SH-SY5Y (cell line): ENCODE data around the gene NMUR2.

Experiments
- GATA2 ChIP-seq: IDR thresholded peaks from 2 replicates; pipeline ENCODE4 v1.6.1; 2011; ENCODE audit warnings: mild to moderate bottlenecking, low read depth, low read length
- GATA3 ChIP-seq: IDR thresholded peaks from 2 replicates; pipeline ENCODE4 v1.6.1; 2011; ENCODE audit warnings: low read depth, mild to moderate bottlenecking, low read length, moderate library complexity

DNA sequence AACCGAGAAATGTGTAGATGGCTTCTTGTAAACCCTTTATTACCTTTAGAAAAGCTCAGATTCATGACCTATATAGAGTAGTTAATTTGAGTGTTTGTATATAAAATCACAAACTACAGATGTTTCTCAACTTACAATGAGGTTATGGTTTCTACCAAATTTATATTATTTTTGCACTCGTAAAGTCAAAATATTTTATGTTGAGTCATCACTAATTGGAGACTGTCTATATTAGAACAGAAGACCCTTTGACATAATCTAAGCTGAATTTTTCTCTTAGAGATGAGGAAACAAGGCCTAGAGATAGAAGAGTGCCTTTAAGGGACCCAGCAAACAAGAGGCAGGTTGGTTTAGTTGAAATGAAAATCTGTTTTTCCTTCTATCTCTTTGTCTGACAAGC, 20.0 kb upstream of the NMUR2 start:
- TF ChIP-seq GATA2 (no peak), GATA3 (no peak)
